HL-60/S4 (cell line): ENCODE data around the gene ARFIP1.
"Not testable (repeated sequence)": the region's sequence is repeated elsewhere in the genome, so short reads cannot be mapped to it uniquely, and the experiment has no call there.

Source experiments
- in situ Hi-C: fragments of 300-500 bp; cut with MboI; formaldehyde crosslinking; loops from 2 replicates; pipeline ENCODE4 v1.14.3; 2022; ENCODE audit warnings: low sequenced_read_pairs

Gene ARFIP1

DNA sequence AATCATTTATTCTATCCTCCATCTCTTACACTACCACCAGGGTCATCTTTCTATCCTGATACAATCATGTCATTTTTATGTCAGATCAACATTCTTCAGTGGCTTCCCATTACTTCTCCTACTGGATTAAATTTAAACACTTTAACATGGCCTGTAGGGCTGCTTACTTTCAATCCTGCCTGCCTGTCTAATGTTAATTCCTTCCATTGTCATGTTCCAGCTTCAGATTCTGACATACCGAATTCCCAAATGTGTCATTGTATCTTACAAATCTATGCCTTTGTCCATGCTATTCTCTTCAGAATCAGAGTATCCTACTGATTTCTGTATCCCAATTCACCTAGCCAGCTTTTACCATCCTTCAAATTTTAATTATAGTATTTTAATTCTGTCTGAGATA lies 106.4 kb downstream of the ARFIP1 start:
- in situ Hi-C loops = no loop called here

DNA sequence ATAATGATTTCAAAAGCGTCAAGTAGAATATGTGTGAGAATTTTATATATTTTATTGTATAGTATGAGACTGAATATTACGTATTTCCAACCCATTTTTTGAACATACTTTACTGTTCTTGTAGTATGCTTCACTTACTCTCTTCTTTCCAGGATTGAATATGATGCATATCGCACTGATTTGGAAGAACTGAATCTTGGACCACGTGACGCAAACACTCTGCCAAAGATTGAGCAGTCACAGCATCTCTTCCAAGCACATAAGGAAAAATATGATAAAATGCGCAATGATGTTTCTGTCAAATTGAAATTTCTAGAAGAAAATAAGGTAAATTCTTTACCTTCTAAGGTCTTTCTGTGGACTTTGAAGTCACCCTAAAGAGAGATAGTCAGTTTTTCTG lies 108.2 kb downstream of the ARFIP1 start:
- in situ Hi-C loops = no loop called here

DNA sequence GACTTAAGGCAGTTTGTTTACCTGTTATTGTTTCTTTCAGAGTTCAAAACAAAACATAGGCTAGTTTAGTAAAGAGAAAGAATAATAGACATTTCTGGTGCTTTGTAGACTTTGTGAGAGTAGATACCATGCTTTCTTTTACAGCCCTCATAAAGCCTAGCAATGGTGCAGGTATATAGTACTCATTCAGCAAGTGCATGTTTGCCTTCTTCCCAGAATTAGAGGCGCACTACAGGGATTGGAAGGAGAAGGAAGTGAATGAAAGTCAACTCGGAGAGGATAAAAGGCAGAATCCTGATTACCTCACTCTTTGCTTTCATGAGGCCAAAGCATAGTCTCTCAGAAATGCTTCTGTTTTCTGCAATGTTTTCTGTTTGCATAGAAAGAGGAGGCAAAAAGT lies 113.2 kb downstream of the ARFIP1 start:
- in situ Hi-C loops = no loop called here

DNA sequence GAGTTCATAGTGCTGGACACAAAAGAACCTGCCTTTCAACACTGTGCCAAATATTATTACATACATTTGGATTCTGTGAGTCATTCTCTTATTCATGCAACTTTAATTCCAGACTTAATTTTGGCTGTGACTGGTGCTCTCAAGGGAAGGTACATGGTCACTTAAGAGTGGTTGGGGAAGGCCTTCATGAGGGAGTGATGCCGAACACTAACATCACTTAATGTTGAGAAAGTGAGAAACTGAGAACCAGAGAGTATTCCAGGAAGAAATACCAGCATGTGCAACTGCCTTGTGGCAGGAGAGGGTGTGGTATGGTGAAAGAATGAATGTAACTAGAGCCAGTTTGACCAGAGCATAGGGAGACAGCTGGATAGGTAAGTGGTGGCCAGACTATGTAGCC lies 114.9 kb downstream of the ARFIP1 start:
- in situ Hi-C loops = no loop called here

DNA sequence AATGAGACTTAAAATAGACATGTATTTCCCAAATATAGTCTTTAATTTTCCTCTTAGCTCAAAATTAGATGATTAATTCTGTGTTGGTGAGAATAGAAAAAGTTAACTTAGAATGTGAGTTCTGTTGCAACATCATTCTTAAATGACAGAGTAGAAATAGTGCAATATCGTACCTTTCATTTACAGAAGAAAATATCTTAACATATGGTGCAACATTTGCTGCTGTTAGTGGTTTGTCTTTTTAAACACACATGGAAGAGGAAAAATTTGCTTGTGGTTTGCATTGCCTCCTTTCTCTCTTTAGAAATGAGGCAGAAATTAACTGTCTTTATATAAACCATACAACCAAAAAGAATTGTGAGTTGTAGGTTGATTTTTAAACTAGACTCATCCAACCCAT lies 117.1 kb downstream of the ARFIP1 start:
- in situ Hi-C loops = no loop called here

DNA sequence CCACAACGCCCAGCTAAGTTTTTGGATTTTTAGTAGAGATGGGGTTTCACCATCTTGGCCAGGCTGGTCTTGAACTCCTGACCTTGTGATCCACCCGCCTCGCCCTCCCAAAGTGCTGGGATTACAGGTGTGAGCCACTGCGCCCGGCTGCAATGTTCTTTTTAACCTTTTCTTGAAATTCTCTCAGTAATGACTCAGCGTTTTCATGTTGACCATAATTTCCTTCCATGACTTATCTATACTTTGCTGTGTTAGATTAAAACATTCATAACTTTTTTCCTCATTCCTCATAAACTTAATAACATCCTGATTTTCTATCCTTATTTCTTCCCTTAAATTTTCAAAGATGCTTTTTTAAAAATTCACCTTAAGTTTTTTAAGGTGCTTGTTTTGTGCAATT lies 118.4 kb downstream of the ARFIP1 start:
- in situ Hi-C loops = not testable (repeated sequence)

DNA sequence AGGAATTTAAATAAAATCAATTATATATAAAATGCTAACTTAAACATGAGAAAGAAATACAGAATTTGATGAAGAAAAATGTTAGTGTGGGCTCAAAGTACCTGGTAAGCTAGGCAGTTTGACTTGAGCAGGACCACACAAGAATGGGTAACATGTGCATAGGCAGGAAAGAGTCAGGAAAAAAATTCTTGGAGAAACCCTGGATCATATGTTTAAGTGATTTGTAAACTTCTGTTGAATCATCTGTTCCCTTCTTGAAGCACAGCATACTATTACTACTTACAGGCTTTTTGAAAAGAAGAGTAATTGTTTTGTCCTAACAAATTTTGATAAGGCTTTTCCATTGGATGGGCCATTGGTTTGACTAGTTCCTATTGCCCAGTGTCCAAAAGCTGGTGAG lies 118.9 kb downstream of the ARFIP1 start:
- in situ Hi-C loops = no loop called here

DNA sequence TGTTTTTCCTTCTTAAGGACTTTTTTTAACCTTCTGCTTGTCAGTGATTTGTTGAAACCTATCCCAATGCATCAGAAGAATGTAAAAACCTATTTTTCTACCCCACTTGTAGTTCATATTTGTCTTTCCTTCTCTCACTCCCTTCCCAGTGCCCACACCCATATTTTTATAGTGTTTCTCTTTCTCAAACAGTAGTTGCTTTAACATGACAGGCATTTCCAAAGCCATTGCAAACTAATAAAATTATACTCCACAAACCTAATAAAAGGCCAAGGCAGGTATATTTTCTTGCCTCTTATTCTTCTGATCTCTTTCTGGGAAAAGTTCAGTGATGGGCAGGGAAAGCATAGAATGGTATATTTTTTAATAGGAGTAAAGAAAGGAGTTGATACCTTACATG lies 120.6 kb downstream of the ARFIP1 start:
- in situ Hi-C loops = no loop called here

DNA sequence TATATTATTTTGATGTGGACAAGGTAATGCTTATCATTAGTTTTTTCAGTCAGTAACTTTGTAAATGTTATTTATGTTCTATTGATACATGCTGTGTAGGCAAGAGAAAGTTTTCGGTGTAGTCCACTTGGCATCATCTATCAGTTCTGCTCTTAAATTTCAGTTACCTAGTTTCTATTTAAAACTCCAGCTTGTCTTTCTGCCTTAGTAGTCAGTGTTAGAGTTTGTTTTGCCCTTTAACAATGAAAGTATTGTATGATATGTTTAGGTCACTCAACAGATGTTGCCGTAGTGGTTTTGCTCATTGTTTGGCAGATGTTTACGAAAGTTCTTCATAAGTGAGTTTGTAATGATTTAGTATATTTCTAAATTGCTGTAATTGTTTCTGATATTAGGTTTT lies 121.5 kb downstream of the ARFIP1 start:
- in situ Hi-C loops = no loop called here

DNA sequence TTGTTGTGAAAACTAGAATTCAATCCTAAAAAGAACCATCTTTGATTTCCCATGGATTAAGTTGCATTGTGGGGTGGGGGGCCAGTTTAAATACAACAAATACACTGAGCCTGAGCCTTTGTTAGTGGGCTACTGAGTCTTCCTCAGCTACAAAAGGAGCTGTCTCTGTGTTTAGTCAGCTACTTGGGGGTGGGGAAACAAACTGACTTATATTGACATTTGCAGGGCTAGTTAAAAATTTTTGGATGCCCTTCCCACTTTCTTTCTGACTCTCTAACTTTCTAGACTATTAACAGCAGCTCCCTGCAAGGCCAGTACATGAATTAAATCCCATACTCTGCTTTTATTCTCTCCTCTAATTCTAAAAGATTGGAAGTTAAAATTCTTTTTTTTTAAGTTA lies 123.9 kb downstream of the ARFIP1 start:
- in situ Hi-C loops = no loop called here

DNA sequence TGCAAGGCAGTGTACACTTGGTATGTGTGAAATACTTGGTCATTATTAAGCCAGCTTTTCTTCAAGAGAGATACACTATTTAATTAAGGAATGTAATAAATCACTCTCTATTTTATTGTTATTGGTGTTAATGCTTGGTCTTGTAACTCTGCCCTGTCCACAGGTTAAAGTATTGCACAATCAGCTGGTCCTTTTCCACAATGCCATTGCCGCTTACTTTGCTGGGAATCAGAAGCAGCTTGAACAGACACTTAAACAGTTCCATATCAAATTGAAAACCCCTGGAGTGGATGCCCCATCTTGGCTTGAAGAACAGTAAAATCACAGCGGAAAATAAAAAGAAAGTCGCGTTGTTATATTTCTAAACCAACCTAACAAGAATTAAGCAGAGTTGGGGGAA lies 130.1 kb downstream of the ARFIP1 start:
- in situ Hi-C loops = no loop called here

DNA sequence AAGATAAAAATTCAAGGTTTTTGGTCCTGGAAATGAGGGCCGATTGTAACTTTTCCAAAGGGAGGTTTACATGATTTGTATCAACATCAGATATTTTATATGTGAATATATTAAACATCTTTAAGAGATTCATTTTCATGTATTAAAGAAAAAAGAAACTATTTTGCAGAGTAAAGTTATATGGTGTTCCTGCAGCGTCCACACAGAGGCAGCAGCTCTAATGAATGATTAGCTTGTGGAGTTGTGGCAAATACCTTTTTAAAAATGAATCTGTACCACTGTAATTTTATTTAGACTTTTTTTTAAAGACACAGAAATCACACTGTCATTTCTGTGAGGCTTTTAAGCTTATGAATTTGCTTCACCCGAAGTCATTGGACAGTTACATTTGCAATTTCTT lies 130.8 kb downstream of the ARFIP1 start:
- in situ Hi-C loops = no loop called here

DNA sequence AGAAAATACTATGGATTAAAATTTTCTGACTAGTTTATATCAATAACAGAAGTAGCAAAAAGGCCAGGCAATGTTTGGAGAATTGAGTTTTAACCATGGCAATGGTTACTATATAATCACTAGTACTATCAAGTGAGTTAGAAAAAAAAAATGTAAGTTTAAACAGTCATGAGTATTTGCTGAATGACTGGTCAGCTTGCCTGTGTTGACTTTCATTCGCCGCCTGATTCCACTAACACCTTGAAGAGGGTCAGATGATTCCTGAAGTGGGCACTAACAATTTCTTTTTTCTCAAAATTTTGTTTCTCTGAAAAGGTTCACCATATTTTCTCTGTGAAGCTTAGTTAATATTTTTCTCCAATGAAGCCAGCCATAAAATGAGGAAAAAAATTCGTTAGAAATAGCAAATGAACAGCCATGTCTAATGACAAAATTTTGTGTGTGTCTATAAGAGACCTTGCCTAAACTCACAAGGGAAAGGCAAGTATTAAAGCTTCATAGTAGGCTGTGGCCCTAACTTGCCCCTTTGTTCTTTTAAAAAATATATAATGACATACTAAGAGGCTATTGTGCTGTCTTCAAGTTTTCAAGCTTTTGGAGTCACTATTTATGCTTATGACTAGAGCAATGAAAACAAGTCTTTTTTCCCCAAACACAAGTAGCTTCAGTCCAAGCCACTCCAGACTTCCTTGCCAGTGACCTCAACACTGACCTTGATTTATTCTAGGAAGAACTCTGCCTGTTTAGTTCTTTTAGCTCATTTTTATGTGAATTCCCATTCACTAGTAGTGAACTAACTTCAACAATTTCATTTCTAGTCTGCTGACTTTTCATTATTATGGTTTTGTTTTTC lies 138.0 kb downstream of the ARFIP1 start:
- in situ Hi-C loops = no loop called here

DNA sequence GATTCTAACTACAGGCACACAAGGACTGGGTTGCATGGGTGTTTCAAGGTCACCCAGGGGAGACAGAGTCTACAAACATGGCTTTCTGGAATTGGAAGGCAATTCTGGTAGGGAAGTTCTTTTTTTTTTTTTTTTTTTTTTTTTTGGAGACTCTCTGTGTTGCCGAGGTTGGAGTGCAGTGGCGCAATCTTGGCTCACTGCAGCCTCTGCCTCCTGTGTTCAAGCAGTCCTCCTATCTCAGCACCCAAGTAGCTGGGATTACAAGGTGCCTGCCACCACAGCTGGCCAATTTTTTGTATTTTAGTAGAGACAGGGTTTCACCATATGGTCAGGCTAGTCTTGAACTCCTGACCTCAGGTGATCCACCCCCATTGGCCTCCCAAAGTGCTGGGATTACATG lies 140.1 kb downstream of the ARFIP1 start:
- in situ Hi-C loops = no loop called here

DNA sequence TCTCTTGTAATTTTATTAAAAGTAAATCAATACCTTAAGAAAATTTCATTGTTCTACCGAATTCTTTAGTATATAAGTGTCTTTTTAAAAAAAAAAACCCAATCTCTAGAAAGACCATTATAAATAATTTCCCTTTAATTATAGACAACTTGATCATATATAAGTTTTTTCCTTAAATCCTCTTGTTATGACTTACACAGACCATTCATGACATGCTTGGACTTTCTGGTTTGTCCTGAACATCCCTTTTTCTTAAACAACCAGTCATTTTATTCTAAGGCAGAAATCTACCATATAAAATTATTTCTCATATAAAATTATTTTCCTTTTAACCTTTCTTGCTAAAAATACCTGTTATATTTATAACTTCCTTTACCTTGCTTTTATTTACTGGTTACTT lies 141.0 kb downstream of the ARFIP1 start:
- in situ Hi-C loops = no loop called here

DNA sequence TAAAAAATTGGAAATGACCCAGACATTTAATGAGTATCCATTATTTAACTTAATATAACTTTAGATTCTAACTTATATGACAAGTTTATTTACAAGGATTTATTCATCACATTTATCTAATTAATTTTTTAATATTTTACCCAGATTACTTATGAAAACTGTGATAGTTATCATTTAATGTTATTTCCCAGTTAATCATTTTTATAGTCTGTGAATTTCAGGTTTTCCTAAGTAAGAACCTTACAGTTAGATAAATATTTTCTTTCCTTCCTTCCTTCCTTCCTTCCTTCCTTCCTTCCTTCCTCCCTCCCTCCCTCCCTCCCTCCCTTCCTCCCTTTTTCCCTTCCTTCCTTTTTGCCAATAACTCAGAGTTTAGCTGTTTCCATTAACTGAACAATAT lies 141.5 kb downstream of the ARFIP1 start:
- in situ Hi-C loops = no loop called here

DNA sequence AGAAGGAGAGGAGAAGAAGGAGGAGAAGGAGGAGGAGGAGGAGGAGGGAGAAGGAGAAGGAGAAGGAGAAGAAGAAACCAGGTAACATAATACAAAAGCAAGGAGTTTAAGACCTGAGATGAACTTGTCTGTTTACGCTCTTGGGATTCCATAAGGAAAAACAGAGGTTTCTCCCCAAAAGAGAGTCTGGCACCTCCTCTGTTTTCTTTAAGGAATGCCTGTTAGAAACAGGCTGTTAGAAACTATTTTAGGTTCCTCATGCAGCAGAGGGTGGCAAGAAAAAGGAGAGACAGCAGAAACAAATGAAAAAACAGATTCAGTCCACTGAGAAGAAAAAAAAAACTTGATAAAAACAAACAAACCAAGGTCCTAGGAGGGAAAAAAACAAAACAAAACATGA lies 146.1 kb downstream of the ARFIP1 start:
- in situ Hi-C loops = no loop called here

DNA sequence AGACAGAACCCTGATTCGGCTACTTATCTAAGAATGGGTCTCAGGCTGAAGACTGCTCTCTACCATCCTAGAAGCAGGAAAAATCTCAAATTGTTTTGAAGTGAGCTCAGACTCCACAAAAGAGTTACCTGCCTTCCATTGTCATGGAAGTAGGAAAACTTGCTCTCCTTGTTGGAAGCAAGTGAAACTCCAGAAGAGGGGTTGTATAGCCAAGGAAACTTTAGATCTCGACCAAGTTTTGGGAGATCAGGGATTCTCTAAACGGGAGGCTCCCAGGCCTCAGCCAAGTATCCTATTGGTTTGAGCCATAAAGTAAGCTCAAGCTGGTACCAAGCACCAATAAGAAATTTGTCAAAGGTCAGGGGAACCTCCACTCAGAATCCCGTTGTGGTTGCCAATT lies 147.2 kb downstream of the ARFIP1 start:
- in situ Hi-C loops = no loop called here

DNA sequence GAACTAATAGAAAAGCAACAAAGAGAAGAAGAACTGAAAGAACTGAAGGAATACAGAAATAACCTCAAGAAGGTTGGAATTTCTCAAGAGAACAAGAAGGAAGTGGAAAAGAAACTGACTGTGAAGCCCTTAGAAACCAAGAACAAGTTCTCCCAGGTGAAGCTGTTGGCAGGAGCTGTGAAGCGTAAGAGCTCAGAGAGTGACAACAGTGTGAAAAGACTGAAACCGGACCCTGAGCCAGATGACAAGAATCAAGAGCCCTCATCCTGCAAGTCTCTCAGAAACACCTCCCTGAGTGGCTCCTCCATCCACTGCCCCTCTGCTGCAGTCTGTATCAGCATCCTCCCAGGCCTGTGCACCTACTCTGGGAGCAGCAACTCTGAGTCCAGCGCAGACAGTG lies 148.0 kb downstream of the ARFIP1 start:
- in situ Hi-C loops = no loop called here

DNA sequence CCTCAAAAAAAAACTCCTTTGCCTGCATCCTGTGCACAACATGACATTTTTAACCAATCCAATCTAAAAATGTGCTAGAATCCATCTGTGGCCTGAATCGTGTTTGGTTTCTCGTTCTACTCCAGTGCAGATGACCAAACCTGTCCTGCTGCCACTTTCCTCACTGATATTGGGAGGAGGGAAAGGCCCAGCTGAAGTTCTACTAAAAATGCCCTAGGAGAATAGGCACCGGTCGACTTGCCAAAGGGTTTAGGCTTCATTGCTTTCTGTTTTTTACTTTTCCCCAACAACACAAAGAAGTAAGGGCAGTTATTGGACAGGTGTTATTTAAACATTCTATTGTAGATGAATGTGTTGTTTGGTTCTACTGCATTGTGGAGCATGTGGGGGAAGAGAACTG lies 148.5 kb downstream of the ARFIP1 start:
- in situ Hi-C loops = no loop called here

DNA sequence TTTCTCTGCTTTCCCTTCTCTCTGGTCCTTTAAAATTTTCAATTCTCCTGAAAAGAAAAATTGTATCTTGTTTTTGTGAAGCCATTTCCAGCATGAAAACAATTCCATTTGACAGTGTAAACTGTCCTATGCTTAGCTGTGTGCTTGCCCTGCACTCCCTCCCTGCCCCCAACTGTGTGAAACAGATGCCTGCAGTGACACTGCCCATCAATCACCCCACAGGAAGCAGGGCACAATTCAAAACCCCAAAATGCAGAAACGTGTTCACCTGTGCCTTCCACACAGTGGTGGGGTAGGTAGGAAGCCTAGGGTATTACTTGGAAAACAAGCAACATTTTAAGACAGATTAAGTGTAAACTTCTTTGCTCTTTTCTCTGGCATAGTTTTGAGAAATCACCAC lies 150.1 kb downstream of the ARFIP1 start:
- in situ Hi-C loops = no loop called here

DNA sequence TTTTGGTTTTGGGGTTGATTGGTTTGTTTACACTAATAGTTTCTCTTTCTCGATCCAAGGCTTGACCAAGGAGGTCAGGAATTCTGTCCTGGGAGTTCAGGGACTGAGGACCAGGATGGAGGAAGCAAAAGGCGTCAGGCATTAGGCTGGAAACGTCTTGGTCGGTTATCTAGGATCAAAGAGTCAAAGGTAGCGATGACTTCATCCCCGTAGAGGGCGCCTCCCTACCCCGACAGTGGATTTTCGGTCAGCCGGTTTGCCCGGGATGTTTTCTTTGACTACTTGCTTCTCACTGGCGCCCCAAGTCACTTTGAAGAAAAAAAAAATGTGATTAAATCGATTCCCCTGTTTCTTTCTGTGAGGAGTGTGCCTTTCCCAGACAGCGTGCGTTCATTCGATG lies 155.4 kb downstream of the ARFIP1 start:
- in situ Hi-C loops = no loop called here
